PC-9 (cell line): Measurements from ENCODE around the gene GAK.

Source experiments
- CTCF ChIP-seq: fragments of 200-600 bp; sonication (generic); conservative IDR thresholded peaks from 2 replicates; pipeline ENCODE4 v1.6.1; 2017; ENCODE audit warnings: mixed run types, antibody characterized with exemption, mild to moderate bottlenecking, moderate library complexity
- EZH2 ChIP-seq: fragments of 200-600 bp; sonication (generic); IDR thresholded peaks from 2 replicates; pipeline ENCODE4 v1.8.0; 2017; ENCODE audit warnings: antibody characterized with exemption, low read depth

GRCh38 chr4:978957-979701 is 47.0 kb upstream of the GAK start:
- TF ChIP-seq CTCF (no peak), EZH2 (no peak)
